Sigmoid colon (tissue), 4 donors: ENCODE results near the gene ARHGAP18.

ENCODE experiments used
- CTCF ChIP-seq, 4 experiments: fragments of 450-650 bp in 3 of 4; fragments of 200-600 bp in 1 of 4; IDR thresholded peaks; one replicate each; pipeline ENCODE4 v1.5.1; 2016 to 2019; ENCODE audit warnings: antibody characterized with exemption in 4 of 4, mild to moderate bottlenecking in 3 of 4, moderate library complexity in 2 of 4
- EP300 ChIP-seq, 4 donors: sonication (generic); formaldehyde crosslinking; IDR thresholded peaks; one replicate each; pipeline ENCODE4 v1.6.1; 2017; ENCODE audit warnings: antibody characterized with exemption in 4 of 4
- POLR2A ChIP-seq, 2 donors: fragments of 450-650 bp; IDR thresholded peaks; one replicate each; pipeline ENCODE4 v1.6.1; 2016; ENCODE audit warnings: antibody characterized with exemption in 2 of 2, mild to moderate bottlenecking in 2 of 2, moderate library complexity in 2 of 2

GRCh38 chr6:129750360-129750759, 40.4 kb upstream of the ARHGAP18 start:
- TF ChIP-seq EP300 (IDR thresholded peaks at IDR 0.05): no peak
- no peak for TF ChIP-seq CTCF (IDR thresholded peaks at IDR 0.05)
- no peak for TF ChIP-seq POLR2A (IDR thresholded peaks at IDR 0.05)
